ENCODE measurements around the gene A3GALT2.

Gene A3GALT2

DNA sequence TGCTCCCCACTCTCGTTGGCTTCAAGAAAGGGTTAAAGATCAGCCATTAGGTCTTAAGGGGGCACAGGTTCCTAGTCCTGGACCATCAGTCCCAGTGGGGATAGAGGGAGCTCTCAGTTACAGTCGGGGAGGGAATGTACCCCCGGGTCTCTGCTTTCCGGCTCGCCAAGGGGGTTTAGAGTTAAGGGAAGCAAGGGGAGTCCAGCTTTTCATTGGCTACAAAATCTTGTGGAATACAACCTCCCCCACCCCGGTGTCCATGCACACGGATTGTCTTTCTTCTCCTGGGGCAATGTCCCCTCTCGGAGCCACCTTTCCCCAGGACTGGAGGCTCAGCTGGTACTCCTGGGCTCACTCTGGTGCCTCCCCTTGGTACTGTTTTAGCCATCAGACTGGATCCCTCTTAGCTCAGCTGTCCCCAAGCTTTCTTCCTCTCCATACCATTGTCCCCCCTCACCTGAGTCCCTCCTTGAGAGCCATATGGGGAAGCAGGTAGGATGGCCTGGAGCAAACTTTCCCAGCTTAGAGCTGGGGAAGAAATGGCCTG lies at the start of gene A3GALT2:
Gene A3GALT2, minus strand, starts transcription at position 480 of the 547 bp plus-strand sequence. Its CDS starts 0 bp downstream, at position 480.
- Histone ChIP-seq H3K4me3 (ENCODE audit: low read length) (no peak within 1 kb of the TSS), H3K27ac (ENCODE audit: low read depth, low read length) (no peak within 1 kb of the TSS), H3K4me1 (ENCODE audit: control insufficient read depth, insufficient read depth, low read length) (no peaks in the 10 kb centered on the region), H3K9ac (ENCODE audit: low read length) (no peak within 1 kb of the TSS), H3K27me3 (ENCODE audit: control insufficient read depth, insufficient read depth, low read length) (no peaks in the 10 kb centered on the region), H3K36me3 (ENCODE audit: control insufficient read depth, insufficient read depth, low read length) (peaks cover 19% of the 10 kb centered on the region)

DNA sequence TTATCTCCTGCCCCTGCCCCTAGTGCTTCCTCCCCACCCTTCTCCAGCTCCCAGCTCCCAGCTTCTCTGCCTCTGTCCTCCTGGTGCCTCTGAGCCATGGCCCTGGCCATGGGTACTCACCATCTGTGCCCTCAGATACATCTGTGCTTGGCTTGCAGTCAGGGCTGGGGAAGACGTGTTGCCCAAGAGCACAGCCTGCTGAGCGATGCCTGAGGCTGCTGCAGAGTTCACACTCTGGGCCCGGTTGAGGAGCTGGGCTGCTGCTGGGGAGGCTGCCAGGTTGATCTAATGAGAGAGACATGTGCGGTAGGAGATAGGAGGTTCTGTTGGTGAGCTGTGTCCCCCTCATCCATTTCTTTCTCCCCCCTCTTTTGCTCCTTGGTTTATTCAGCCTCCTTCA lies 49.4 kb upstream of the A3GALT2 start:
- no peaks in the 10 kb centered on the region for H3K27me3 ChIP-seq (ENCODE audit: control insufficient read depth, insufficient read depth, low read length)
- H3K36me3 ChIP-seq (ENCODE audit: control insufficient read depth, insufficient read depth, low read length) = no peaks in the 10 kb centered on the region
- no peak overlapping the region for H3K27ac ChIP-seq (ENCODE audit: low read depth, low read length)
- H3K9ac ChIP-seq (ENCODE audit: low read length) = no peak overlapping the region
- H3K4me3 ChIP-seq (ENCODE audit: low read length) = no peak overlapping the region
- peaks cover 22% of the 10 kb centered on the region for H3K4me1 ChIP-seq (ENCODE audit: control insufficient read depth, insufficient read depth, low read length)

DNA sequence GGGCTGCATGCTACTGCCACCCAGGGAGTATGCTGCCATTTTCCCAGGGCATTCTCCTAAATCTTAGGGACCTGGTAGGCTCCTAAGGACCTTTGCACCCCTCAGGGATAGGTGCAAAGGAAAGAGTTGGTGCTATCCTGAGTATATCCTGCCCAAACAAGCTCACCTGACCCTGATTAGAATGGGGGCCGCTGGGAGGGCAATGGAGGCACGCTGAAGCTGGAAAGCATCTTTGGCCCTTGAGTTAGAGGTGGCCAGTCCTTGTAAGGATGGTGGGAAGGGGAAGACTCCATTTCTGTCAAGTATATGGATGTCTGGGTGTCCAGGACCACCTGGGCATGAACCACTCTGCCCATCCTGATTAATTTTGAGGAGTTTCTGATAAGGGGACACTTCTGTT lies 48.9 kb upstream of the A3GALT2 start:
- Histone ChIP-seq H3K9ac (ENCODE audit: low read length) (no peak overlapping the region), H3K36me3 (ENCODE audit: control insufficient read depth, insufficient read depth, low read length) (no peaks in the 10 kb centered on the region), H3K27ac (ENCODE audit: low read depth, low read length) (no peak overlapping the region), H3K4me1 (ENCODE audit: control insufficient read depth, insufficient read depth, low read length) (peaks cover 26% of the 10 kb centered on the region), H3K27me3 (ENCODE audit: control insufficient read depth, insufficient read depth, low read length) (no peaks in the 10 kb centered on the region), H3K4me3 (ENCODE audit: low read length) (no peak overlapping the region)

DNA sequence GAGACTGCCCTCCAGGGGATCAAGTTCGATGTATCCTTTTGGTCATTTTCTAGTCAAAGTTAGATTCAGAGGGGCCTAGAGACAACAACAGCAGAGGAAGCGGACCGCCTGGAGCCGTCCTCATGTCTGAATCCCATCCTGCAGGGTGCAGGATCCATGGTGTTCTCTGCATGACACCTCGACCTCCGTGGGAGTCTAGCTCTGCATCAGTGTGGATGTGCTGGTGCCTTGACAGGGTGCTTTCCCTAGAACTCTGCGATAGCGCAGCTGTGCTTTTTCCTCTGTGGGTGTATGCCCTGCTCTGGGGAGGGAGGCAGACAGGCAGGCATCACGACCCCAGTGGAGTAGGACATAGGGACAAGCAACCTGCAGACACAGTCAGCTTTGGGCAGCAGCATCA lies 48.2 kb upstream of the A3GALT2 start:
- Histone ChIP-seq H3K4me3 (ENCODE audit: low read length) (no peak overlapping the region), H3K9ac (ENCODE audit: low read length) (no peak overlapping the region), H3K27me3 (ENCODE audit: control insufficient read depth, insufficient read depth, low read length) (no peaks in the 10 kb centered on the region), H3K4me1 (ENCODE audit: control insufficient read depth, insufficient read depth, low read length) (peaks cover 26% of the 10 kb centered on the region), H3K27ac (ENCODE audit: low read depth, low read length) (no peak overlapping the region), H3K36me3 (ENCODE audit: control insufficient read depth, insufficient read depth, low read length) (no peaks in the 10 kb centered on the region)

DNA sequence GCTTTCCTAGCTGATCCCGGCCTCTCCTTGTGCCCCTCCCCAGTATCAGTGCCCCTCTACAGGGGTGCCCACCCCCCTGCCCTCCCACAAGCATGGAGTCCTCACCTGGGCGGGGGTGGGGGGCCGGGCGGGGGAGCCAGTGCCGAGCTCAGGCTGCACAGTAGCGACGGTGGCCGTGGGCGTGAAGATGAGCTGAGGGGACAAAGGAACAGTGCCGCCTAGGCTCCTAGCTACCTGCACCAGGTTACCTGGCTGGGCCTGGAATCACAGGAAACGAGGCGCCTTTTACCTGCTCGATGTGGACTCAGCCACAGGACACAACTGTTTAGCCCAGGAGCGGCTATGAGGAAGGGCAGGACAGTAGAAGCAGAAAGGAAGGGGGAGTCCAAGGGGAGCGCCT lies 47.5 kb upstream of the A3GALT2 start:
- Histone ChIP-seq H3K27ac (ENCODE audit: low read depth, low read length) (no peak overlapping the region), H3K27me3 (ENCODE audit: control insufficient read depth, insufficient read depth, low read length) (no peaks in the 10 kb centered on the region), H3K9ac (ENCODE audit: low read length) (no peak overlapping the region), H3K4me1 (ENCODE audit: control insufficient read depth, insufficient read depth, low read length) (peaks cover 31% of the 10 kb centered on the region), H3K36me3 (ENCODE audit: control insufficient read depth, insufficient read depth, low read length) (no peaks in the 10 kb centered on the region), H3K4me3 (ENCODE audit: low read length) (no peak overlapping the region)

DNA sequence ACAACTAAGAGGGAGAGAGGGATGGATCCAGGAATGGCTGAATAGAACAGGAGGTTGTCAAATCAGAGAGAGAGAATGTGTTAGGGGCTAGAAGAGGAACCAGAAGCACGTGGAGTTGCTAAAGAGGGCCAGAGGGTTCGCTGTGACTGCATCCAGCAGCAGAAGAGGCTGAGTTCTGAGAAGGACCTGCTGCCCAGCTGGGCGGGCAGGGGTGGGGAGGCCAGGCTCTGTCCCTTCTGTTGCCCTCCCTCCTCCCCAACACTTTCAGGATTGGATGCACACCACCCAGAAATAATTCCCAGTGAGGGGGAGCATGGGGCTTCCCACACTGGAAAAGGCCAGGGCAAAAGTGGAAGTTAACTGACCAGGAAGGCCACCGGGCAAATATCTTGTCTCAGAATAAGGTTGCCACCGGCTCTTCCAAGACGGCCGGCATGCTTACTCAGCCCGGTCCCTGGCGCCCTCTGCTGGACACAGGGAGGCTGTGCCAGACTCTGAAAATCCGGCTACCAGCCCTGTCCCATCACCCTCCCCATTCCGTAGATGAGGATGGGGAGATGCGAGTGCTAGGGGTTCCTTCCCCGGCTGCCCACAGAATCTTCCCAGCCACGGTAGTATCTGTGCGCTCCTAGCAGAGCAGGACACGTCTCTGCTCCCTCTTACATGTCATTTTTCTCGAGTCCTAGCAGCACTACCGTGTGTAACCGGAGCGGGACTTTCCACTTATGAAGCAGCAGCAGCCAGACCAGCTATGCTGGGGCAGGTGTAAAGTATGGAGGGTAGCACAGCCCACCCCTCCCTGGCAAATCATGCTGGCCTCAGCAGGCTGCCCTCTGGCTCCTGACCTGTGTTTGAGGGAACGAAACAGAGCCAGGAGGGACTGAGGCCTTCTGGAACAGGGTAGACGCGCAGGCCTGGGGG lies 46.8 kb upstream of the A3GALT2 start:
- H3K27ac ChIP-seq (ENCODE audit: low read depth, low read length) = peak overlapping the region; percentile 53
- peaks cover 33% of the 10 kb centered on the region for H3K4me1 ChIP-seq (ENCODE audit: control insufficient read depth, insufficient read depth, low read length)
- no peaks in the 10 kb centered on the region for H3K36me3 ChIP-seq (ENCODE audit: control insufficient read depth, insufficient read depth, low read length)
- H3K9ac ChIP-seq (ENCODE audit: low read length) = peak overlapping the region; percentile 11
- H3K27me3 ChIP-seq (ENCODE audit: control insufficient read depth, insufficient read depth, low read length) = no peaks in the 10 kb centered on the region
- H3K4me3 ChIP-seq (ENCODE audit: low read length) = no peak overlapping the region

DNA sequence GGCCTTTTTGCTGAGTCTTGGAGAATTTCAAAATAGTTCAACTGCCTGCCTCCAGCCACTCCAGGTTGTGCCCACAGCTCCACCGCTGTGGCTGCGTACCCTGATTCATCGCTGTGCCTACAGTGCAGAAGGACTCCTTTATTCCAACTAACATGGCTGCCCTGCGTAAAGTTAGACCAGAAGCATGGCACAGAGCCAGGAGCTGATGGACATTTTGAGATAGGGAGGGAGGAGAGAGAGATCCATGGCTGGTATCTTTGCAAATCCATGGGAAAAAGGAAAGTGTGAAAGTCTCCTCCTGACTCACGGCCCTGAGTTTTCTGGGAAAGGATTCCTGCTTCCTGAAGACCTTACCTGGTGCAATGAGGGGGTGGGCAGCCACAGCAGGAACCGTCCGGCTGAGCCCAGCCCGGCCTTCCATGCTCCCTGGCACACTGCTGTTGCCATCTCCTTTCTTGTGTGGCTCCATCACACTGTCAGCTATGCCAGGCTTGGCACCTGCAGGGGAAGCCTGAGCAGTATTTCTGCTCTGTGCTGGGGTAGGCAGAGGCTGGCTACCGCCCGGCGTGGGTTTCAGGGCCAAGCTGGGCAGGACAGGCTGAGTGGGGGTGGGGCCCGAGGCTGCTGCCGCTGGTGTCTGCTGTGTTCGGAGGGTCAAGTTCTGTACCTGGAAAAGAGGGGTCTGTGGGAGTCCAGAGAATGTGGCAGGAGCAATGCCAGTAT lies 46.0 kb upstream of the A3GALT2 start:
- no peak overlapping the region for H3K4me3 ChIP-seq (ENCODE audit: low read length)
- H3K36me3 ChIP-seq (ENCODE audit: control insufficient read depth, insufficient read depth, low read length) = no peaks in the 10 kb centered on the region
- no peak overlapping the region for H3K9ac ChIP-seq (ENCODE audit: low read length)
- H3K27me3 ChIP-seq (ENCODE audit: control insufficient read depth, insufficient read depth, low read length) = no peaks in the 10 kb centered on the region
- H3K4me1 ChIP-seq (ENCODE audit: control insufficient read depth, insufficient read depth, low read length) = peaks cover 33% of the 10 kb centered on the region
- no peak overlapping the region for H3K27ac ChIP-seq (ENCODE audit: low read depth, low read length)

DNA sequence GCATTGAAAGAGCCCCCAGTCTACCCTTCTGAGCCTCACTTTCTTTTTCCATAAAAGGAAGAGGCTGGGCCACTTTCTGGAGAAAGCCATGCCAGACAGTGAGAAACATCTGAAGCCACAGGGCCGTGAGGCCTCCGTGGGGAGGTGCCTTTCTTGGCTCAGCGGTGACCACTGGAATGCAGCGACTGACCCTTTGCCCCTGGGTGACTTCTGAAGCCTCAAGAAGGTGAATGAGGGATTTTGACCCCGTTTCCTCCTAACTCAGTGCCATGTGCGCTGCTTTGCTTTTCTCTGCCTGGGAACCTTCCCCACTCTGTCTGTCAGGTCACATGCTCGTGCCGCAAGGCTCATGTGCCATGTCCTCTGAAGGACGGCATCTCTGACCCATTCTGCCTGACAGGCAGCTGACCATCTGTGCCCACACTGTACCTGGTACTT lies 44.7 kb upstream of the A3GALT2 start:
- peak overlapping the region; percentile 74 for H3K27ac ChIP-seq (ENCODE audit: low read depth, low read length)
- H3K27me3 ChIP-seq (ENCODE audit: control insufficient read depth, insufficient read depth, low read length) = no peaks in the 10 kb centered on the region
- H3K9ac ChIP-seq (ENCODE audit: low read length) = no peak overlapping the region
- H3K36me3 ChIP-seq (ENCODE audit: control insufficient read depth, insufficient read depth, low read length) = no peaks in the 10 kb centered on the region
- no peak overlapping the region for H3K4me3 ChIP-seq (ENCODE audit: low read length)
- H3K4me1 ChIP-seq (ENCODE audit: control insufficient read depth, insufficient read depth, low read length) = peaks cover 33% of the 10 kb centered on the region

DNA sequence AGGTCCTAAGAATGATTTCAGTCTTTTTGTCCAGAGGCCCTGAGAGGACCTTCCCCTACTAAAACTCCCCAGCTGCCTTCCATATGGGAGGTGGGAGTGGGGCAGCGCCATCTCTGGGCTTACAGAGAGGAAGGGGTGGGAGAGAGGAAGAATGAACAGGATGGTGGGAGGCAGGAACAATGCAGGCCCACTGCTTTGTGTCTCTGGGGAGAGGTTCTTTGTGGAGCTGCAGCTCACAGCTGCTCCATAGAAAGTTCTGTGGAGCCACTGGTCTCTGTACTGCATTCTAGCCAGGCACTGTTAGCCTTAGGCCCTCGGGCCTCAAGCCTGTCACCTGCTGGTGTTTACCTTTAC lies 43.6 kb upstream of the A3GALT2 start:
- Histone ChIP-seq H3K27ac (ENCODE audit: low read depth, low read length) (peak overlapping the region; percentile 74), H3K36me3 (ENCODE audit: control insufficient read depth, insufficient read depth, low read length) (no peaks in the 10 kb centered on the region), H3K27me3 (ENCODE audit: control insufficient read depth, insufficient read depth, low read length) (no peaks in the 10 kb centered on the region), H3K4me3 (ENCODE audit: low read length) (no peak overlapping the region), H3K9ac (ENCODE audit: low read length) (no peak overlapping the region), H3K4me1 (ENCODE audit: control insufficient read depth, insufficient read depth, low read length) (peaks cover 33% of the 10 kb centered on the region)

DNA sequence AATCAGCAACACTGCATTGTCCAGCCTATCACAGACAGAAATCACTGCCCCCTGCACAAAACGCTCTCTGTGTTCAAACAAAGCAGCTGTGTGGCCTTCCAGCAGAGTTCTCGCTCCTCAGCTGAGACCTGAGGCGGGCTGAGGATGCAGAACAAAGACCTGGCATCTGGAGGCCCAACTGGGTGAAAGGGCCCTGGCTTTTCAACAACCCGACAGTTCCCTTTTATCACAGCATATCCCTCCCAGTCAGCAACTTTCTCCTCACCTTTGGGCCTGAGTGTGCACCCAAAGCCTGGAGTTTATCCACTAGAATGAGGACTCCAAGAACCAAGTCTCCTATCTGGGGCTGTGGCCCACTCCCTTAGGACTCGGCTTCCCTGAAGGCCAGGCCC lies 42.6 kb upstream of the A3GALT2 start:
- H3K27me3 ChIP-seq (ENCODE audit: control insufficient read depth, insufficient read depth, low read length) = no peaks in the 10 kb centered on the region
- no peaks in the 10 kb centered on the region for H3K36me3 ChIP-seq (ENCODE audit: control insufficient read depth, insufficient read depth, low read length)
- peaks cover 33% of the 10 kb centered on the region for H3K4me1 ChIP-seq (ENCODE audit: control insufficient read depth, insufficient read depth, low read length)
- no peak overlapping the region for H3K9ac ChIP-seq (ENCODE audit: low read length)
- peak overlapping the region; percentile 74 for H3K27ac ChIP-seq (ENCODE audit: low read depth, low read length)
- H3K4me3 ChIP-seq (ENCODE audit: low read length) = no peak overlapping the region

DNA sequence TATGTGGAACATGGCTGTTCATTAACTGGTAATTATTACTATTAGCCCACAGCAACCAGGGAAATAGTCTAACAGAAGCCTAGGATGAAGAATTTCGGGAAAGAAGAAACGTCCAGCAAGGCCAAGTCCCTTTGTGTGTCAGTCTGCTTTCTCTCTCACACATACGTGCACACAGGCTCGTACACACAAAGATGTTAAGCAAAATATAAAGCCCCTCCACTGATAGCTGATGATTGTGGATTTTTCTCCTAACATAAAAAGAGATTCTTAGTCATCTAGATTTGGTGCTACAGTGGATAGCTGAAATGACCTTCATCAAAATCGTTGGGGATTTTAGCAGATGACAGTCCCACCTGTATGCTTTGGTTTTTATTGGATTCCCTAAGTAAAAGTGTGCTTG lies 42.1 kb upstream of the A3GALT2 start:
- Histone ChIP-seq H3K36me3 (ENCODE audit: control insufficient read depth, insufficient read depth, low read length) (no peaks in the 10 kb centered on the region), H3K27me3 (ENCODE audit: control insufficient read depth, insufficient read depth, low read length) (no peaks in the 10 kb centered on the region), H3K27ac (ENCODE audit: low read depth, low read length) (peak overlapping the region; percentile 74), H3K9ac (ENCODE audit: low read length) (no peak overlapping the region), H3K4me1 (ENCODE audit: control insufficient read depth, insufficient read depth, low read length) (peaks cover 33% of the 10 kb centered on the region), H3K4me3 (ENCODE audit: low read length) (no peak overlapping the region)

DNA sequence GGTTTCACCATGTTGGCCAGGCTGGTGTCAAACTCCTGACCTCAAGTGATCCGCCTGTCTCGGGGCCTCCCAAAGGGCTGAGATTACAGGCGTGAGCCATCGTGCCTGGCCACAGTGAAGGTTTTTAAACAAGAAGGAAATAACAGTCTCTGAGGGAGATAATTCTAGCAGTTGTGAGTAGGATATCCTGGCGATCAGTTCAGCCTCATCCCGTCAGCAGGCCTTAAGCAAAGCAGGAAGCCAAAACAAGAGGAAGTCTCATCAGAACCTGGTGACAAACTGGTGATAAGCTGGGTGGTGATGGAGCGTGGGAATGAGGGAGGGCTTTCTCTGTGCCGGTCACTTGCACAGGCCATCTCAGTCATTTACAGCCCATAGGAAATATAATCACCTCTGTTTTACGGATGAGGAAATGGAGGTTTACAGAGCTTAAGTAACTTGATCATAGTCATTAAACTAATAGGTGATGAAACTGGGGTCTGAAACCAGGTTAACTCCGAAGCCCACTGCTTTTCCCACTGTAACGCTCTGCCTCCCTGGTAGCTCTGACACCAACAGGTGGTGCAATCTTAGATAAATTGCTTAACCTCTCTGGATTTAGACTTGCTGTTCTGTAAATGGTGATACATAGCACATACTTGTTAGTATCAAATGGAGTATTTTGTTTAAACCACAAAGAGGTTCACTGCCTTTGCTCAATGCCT lies 40.8 kb upstream of the A3GALT2 start:
- Histone ChIP-seq H3K27ac (ENCODE audit: low read depth, low read length) (no peak overlapping the region), H3K36me3 (ENCODE audit: control insufficient read depth, insufficient read depth, low read length) (no peaks in the 10 kb centered on the region), H3K27me3 (ENCODE audit: control insufficient read depth, insufficient read depth, low read length) (no peaks in the 10 kb centered on the region), H3K9ac (ENCODE audit: low read length) (no peak overlapping the region), H3K4me3 (ENCODE audit: low read length) (no peak overlapping the region), H3K4me1 (ENCODE audit: control insufficient read depth, insufficient read depth, low read length) (peaks cover 31% of the 10 kb centered on the region)

Data from rectal smooth muscle tissue (tissue), 1 donor.